Keratinocyte (primary cell): ENCODE measurements around the gene CTNNA3.

Source experiments
- CTCF ChIP-seq, 3 experiments: IDR thresholded peaks in 1 of 3; conservative IDR thresholded peaks in 1 of 3; optimal IDR thresholded peaks in 1 of 3; 2 replicates in 2 of 3; 3 replicates in 1 of 3; pipeline versions ENCODE3 to v1.5.1; 2011; ENCODE audit warnings: low read length in 3 of 3, mild to moderate bottlenecking in 3 of 3, moderate library complexity in 2 of 3, control low read depth in 1 of 3, inconsistent platforms in 1 of 3; ENCODE audit not compliant: insufficient read depth in 2 of 3; ENCODE audit errors: extremely low read depth in 1 of 3
- EZH2 ChIP-seq: IDR thresholded peaks from one replicate; pipeline ENCODE4 v1.6.1; 2012; ENCODE audit warnings: inconsistent platforms, mild to moderate bottlenecking, low read length, moderate library complexity

GRCh38 chr10:67506083-67506756 lies 189.8 kb downstream of the CTNNA3 start:
- TF ChIP-seq CTCF (optimal IDR thresholded peaks at IDR 0.05 in 1 of 3, IDR thresholded peaks at IDR 0.05 in 1 of 3, conservative IDR thresholded peaks at IDR 0.05 in 1 of 3; ENCODE audit: extremely low read depth in 1 of 3, insufficient read depth in 2 of 3, low read length in 3 of 3) (no peak), EZH2 (no peak)
